SW480 (cell line): ENCODE data around the gene CACNA2D3.
"Not testable (repeated sequence)": the region's sequence is repeated elsewhere in the genome, so short reads cannot be mapped to it uniquely, and the experiment has no call there.

Experiments used
- DNase-seq: peaks from one replicate; pipeline ENCODE4 v3.0.0-alpha.2; 2016; ENCODE audit warnings: low spot score

The CACNA2D3 gene

GRCh38 chr3:55077726-55078125, 955.4 kb downstream of the CACNA2D3 start:
- DNase-seq = no peak

GRCh38 chr3:55078876-55079275, 956.5 kb downstream of the CACNA2D3 start:
- no peak for DNase-seq

- DNase-seq = no peak
Measured at GRCh38 chr3:55085231-55085630, 962.9 kb downstream of the CACNA2D3 start.

- no peak for DNase-seq
Measured at GRCh38 chr3:55089211-55089610, 966.9 kb downstream of the CACNA2D3 start.

GRCh38 chr3:55090291-55090690, 967.9 kb downstream of the CACNA2D3 start:
- DNase-seq = no peak

- DNase-seq = no peak
Measured at GRCh38 chr3:55090746-55091145, 968.4 kb downstream of the CACNA2D3 start.

GRCh38 chr3:55091381-55092225, 969.3 kb downstream of the CACNA2D3 start:
- no peak for DNase-seq

- DNase-seq = no peak
Measured at GRCh38 chr3:55094676-55095075, 972.3 kb downstream of the CACNA2D3 start.

- DNase-seq = no peak
Measured at GRCh38 chr3:55097441-55097840, 975.1 kb downstream of the CACNA2D3 start.

GRCh38 chr3:55105647-55106046, 983.3 kb downstream of the CACNA2D3 start:
- no peak for DNase-seq

- DNase-seq = no peak
Measured at GRCh38 chr3:55107187-55107586, 984.8 kb downstream of the CACNA2D3 start.

- not testable (repeated sequence) for DNase-seq
Measured at GRCh38 chr3:55111906-55112305, 989.6 kb downstream of the CACNA2D3 start.

- DNase-seq = no peak
Measured at GRCh38 chr3:55118451-55118850, 996.1 kb downstream of the CACNA2D3 start.

- DNase-seq = no peak
Measured at GRCh38 chr3:55119268-55119667, 996.9 kb downstream of the CACNA2D3 start.

GRCh38 chr3:55122312-55122711, 1000.0 kb downstream of the CACNA2D3 start:
- no peak for DNase-seq
